HG03066 (cell line): ENCODE measurements around the gene MED9.

Experiments
- ATAC-seq: cut with Tn5 transposase; IDR thresholded peaks from one replicate; pipeline ENCODE4 v1.9.1; 2021; ENCODE audit warnings: low read depth; ENCODE audit not compliant: unreplicated experiment

The MED9 gene

GRCh38 chr17:17532991-17533390 lies 56.2 kb downstream of the MED9 start:
- ATAC-seq, result no peak

- ATAC-seq, result no peak
Measured at GRCh38 chr17:17533901-17534441, 57.2 kb downstream of the MED9 start.

GRCh38 chr17:17535957-17536356 lies 59.2 kb downstream of the MED9 start:
- no peak for ATAC-seq

- no peak for ATAC-seq
Measured at GRCh38 chr17:17536702-17537101, 59.9 kb downstream of the MED9 start.

GRCh38 chr17:17537311-17538099 lies 60.7 kb downstream of the MED9 start:
- no peak for ATAC-seq

GRCh38 chr17:17538417-17539391 lies 61.9 kb downstream of the MED9 start:
- no peak for ATAC-seq

GRCh38 chr17:17539591-17539990 lies 62.8 kb downstream of the MED9 start:
- ATAC-seq, result no peak

GRCh38 chr17:17540278-17540906 lies 63.6 kb downstream of the MED9 start:
- no peak for ATAC-seq

GRCh38 chr17:17540935-17541639 lies 64.3 kb downstream of the MED9 start:
- ATAC-seq, result no peak

GRCh38 chr17:17541640-17542001 lies 64.8 kb downstream of the MED9 start:
- ATAC-seq, result no peak
